Amniotic stem cell (primary cell): ENCODE data around the gene OR4A15.

ENCODE experiments used
- DNase-seq: peaks from one replicate; lab custom pipeline; 2025; lab: John Stamatoyannopoulos, UW

OR4A15 gene

DNA sequence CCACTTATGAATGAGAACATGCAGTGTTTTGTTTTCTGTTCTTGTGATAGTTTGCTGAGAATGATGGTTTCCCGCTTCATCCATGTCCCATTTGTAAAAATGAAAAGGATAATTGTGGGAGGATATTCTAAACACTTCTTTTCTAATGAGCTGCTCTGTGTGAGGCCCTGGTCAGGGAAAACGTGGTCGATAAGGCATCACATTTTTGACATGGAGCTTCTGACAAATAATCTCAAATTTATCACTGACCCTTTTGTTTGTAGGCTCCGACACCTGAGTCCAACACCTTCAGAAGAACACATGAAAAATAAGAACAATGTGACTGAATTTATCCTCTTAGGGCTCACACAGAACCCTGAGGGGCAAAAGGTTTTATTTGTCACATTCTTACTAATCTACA lies at the start of gene OR4A15:
TSS of gene OR4A15 (plus strand) at position 301 of the 400 bp plus-strand sequence. CDS start at position 301, 0 bp downstream.
- no peak for DNase-seq

DNA sequence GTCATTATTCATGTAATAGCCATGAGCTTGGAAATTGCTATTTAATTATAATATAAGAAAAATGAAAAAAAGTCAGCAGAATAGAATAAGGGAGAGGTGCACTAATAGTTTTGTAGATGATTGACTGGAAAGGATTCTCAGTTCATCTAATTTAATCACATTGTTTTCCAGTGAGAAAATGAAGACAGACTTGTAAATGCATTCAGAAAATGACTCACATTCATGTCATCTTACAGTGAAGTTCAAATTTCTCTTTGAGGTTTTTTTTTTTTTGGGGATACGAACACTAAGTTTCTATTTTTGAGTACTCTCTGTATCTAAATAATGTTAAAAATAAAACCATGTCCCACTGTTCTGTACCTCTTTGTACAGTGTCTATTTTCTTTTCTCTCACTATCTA lies 43.3 kb upstream of the OR4A15 start:
- DNase-seq = no peak

DNA sequence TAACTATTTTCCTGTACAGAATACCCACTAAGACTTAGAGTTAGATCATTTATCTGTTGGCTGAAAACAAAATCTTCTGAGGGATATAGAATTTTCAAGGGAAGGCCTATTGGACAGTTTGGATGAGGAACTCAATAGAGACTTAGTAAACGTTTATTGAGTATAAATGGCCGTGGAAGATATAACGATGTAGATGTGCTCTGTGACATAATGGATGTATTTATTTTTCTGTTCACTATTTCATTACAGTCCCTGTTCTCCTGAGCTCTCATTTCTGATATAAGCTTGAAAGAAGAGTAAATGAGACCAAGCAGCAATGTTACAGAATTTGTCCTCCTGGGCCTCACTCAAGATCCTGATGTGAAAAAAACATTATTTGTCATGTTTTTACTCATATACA lies 24.9 kb upstream of the OR4A15 start, which contains the start of gene OR4A16:
TSS of gene OR4A16 (plus strand) at position 301 of the 400 bp plus-strand sequence. CDS start at position 301, 0 bp downstream.
- DNase-seq = no peak

DNA sequence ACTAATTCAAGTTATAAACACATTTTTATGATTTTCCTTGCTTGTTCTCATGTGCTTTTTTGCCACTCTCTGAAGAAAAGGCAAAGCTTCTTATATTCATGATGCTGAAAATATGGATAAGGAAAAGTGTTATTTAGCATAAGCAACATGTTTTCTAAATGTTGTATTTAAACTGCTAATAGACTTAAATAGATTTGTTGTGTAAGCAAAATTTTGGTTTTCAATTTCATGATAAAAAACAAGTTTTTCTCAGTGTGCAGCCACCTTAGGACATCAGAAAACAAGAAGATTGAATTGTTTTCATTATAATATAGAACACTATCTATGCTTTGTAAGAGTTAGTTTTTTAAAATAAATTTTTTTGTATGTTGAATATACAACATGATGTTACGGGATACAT lies 22.5 kb upstream of the OR4A15 start:
- no peak for DNase-seq

DNA sequence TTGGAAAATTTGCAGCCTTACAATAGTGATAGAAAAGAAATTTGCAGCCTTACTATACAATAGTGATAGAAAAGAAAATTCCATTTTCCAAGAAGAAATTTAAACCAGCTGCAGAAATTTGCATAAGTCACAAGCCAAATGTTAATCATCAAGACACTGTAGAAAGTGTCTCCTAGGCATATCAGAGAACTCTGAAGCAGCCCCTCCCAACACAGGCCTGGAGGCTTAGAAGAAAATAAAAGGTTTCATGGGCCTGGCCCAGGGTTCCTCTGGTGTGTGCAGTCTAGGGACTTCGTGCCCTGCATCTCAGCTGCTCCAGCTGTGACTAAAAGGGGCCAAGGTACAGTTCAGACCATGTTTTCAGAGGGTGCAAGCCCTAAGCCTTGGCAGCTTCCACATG lies 18.7 kb upstream of the OR4A15 start:
- no peak for DNase-seq

DNA sequence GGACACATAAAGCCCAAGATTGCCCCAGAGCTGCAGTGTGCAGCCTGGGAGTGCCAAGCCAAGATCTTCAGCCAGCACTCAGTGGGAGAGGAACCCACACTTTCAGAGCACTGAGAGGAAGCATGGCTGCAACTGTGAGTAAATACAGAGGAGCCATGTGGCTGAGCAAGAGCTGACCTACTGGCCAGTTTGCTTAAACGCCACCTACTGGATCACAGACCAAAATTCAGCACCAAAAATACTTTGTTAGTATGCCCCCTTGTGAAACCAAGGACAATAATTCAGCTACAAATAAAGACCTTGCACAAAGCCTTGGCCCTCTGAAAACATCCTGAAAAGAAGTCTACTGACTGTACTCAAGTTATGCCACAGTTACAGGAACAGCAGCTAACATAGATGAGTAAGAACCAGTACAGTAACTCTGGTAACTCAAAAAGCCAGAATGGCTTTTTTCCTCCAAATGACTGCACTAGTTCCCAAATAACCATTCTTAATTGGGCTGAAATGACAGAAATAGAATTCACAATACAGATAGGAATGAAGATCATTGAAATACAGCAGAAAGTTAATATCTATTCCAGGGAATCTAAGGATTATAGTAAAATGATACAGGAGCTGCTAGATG lies 10.1 kb upstream of the OR4A15 start:
- DNase-seq = no peak

DNA sequence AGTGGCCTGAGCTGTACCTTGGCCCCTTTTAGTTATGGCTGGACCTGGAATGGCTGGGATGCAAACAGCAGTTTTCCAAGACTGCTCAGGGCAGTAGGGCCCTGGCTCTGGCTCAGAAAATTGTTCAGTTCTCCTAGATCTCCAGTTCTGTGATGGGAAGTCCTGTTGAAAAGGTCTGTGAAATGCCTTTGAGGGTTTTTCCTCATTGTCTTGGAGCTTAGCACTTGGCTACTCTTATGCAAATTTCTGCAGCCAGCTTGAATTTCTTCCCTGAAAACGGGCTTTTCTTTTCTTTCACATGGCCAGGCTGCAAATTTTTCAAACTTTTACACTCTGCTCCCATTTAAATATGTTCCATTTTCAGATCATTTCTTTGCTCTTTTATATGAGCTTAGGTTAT lies 33.2 kb downstream of the OR4A15 start:
- no peak for DNase-seq
